Muscle of leg (tissue), 11 donors: Measurements from ENCODE around the gene ZNF138. TPM values are rescaled to one million over a fixed set of nuclear protein-coding genes. Genes with fewer than 3 reads are reported as not detected.
"Not testable (repeated sequence)": the region's sequence is repeated elsewhere in the genome, so short reads cannot be mapped to it uniquely, and the experiment has no call there.

ENCODE experiments used
- DNase-seq: peaks from one replicate; pipeline ENCODE4 v3.0.0; 2013
- H3K27ac ChIP-seq: one replicate; pipeline ENCODE4 v1.5.1; 2013; ENCODE audit warnings: mild to moderate bottlenecking, low read length, control low read depth
- H3K27me3 ChIP-seq: one replicate; pipeline ENCODE4 v1.6.1; 2013; ENCODE audit warnings: low read length; ENCODE audit not compliant: control insufficient read depth, insufficient read depth
- H3K36me3 ChIP-seq: one replicate; pipeline ENCODE4 v1.6.1; 2013; ENCODE audit warnings: low read length; ENCODE audit not compliant: control insufficient read depth, insufficient read depth
- H3K4me1 ChIP-seq: one replicate; pipeline ENCODE4 v1.6.1; 2013; ENCODE audit warnings: low read length; ENCODE audit not compliant: control insufficient read depth, insufficient read depth
- H3K4me3 ChIP-seq: one replicate; pipeline ENCODE4 v1.5.1; 2013; ENCODE audit warnings: low read length, control low read depth
- H3K9me3 ChIP-seq: replicated peaks from 2 replicates; pipeline ENCODE4 v1.6.1; 2013; ENCODE audit warnings: low read depth, low read length; ENCODE audit not compliant: control insufficient read depth
- WGBS: methylation state at CpG from one replicate; pipeline ENCODE4 v1.1.5; 2013; ENCODE audit warnings: missing lambda C conversion rate; ENCODE audit not compliant: insufficient coverage; 5-methylcytosine and 5-hydroxymethylcytosine counted together
- polyA plus RNA-seq, 8 donors: library from polyadenylated mRNA; unstranded; fragments of 120-200 nt; gene quantifications; one replicate each; pipeline versions ENCODE4 v1.2.1 to v1.2.3, GENCODE V29; 2013; ENCODE audit warnings: inconsistent platforms in 1 of 8, low replicate concordance in 1 of 8; ENCODE audit not compliant: insufficient read length in 8 of 8, insufficient read depth in 1 of 8
- total RNA-seq: library from RNA; stranded (reverse); fragments of 120-200 nt; gene quantifications from one replicate; pipeline ENCODE4 v1.2.4, GENCODE V29; 2013

The ZNF138 gene
- total and polyA plus RNA-seq, 9 donors = 7.6 to 14.0 (median 9.2) TPM

DNA sequence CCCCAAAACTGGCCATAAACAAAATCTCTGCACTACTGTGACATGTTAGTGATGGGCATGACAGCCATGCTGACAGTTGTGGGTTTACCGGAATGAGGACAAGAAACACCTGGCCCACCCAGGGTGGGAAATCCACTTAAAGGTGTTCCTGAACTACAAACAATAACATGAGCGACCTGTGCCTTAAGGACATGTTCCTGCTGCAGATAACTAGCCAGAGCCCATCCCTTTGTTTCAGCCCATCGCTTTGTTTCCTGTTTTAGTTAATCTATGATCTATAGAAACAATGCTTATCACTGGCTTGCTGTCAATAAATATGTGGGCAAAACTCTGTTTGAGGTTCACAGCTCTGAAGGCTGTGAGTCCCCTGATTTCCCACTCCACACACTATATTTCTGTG, 69.3 kb downstream of the ZNF138 start:
- 100% methylated on average over 1 of the region's 3 CpGs for WGBS
- H3K27ac ChIP-seq, H3K9me3 ChIP-seq: not testable (repeated sequence)

DNA sequence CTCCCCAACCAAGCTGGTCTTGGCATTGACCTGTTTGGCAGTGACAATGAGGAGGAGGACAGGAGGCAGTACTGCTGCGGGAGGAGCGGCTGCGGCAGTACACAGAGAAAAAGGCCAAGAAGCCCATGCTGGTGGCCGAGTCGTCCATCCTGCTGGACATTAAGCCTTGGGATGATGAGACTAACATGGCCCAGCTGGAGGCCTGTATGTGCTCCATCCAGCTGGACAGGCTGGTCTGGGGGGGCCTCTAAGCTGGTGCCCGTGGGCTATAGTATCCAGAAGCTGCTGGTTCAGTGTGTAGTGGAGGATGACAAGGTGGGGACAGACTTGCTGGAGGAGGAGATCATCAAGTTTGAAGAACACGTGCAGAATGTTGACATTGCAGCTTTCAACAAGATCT, 69.7 kb downstream of the ZNF138 start:
- H3K4me1 ChIP-seq = no peaks in the 10 kb centered on the region
- H3K27ac ChIP-seq = no peak overlapping the region
- no peaks in the 10 kb centered on the region for H3K27me3 ChIP-seq
- 83% methylated on average over 7 of the region's 7 CpGs for WGBS
- H3K9me3 ChIP-seq = peaks cover 4% of the 10 kb centered on the region
- no peak for DNase-seq
- H3K36me3 ChIP-seq = no peaks in the 10 kb centered on the region
- H3K4me3 ChIP-seq = no peak overlapping the region

More for the DNA sequence above, 69.3 kb downstream of the ZNF138 start:
- DNase-seq, H3K4me1 ChIP-seq, H3K36me3 ChIP-seq, H3K27me3 ChIP-seq, H3K4me3 ChIP-seq: not testable (repeated sequence)

DNA sequence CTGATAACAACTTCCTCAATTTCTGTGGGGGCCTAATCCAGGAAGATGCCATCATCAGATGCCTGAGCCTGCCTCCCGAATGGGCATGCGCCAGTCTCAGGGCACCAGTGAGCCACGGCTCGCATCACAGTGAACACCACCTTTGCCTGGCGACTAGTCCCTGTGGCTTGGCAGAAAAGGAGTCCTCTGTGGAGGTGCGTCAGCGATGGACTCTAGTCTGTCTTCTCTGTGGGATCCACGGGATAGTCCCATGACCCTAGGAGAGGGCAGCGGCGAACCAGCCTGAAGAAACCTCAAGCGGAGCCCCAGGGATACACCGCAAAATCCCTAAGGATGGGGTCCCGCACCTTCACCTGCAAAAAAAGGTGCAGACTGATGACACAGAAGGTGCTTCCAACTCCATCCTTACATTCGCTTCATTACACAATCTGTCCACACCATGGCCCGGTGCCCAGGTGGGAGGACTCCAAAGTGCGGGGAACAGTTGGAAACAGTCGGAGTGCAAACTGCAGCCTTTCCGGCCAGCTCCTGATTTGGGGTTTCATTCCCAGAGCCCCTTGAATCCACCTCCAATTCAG, 73.7 kb downstream of the ZNF138 start:
- no peak for DNase-seq
- 85% methylated on average over 12 of the region's 18 CpGs for WGBS

DNA sequence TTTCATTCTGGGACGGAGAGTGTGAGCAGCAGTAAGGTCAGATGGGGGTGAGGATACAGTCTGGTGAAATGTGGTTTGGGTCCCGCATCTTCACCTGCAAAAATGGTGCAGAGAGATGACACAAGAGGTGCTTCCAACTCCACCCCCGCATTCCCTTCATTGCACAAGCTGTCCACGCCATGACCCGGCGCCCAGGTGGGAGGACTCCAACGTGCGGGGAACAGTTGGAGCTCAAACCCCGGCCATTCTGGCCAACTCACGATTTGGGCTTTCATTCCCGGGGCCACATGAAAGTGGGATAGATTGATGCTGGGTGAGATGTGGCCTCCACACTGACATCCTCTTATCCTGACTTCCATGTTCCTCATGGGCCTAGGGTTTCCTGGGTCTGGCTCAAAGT, 74.3 kb downstream of the ZNF138 start:
- H3K27me3 ChIP-seq = no peaks in the 10 kb centered on the region
- WGBS = 100% methylated on average over 2 of the region's 11 CpGs
- H3K36me3 ChIP-seq = no peaks in the 10 kb centered on the region
- DNase-seq = no peak
- H3K4me1 ChIP-seq = no peaks in the 10 kb centered on the region
- H3K4me3 ChIP-seq = no peak overlapping the region
- no peak overlapping the region for H3K27ac ChIP-seq
- H3K9me3 ChIP-seq = peaks cover 17% of the 10 kb centered on the region

More for the DNA sequence above, 73.7 kb downstream of the ZNF138 start:
- H3K9me3 ChIP-seq = peaks cover 17% of the 10 kb centered on the region
- H3K4me1 ChIP-seq = no peaks in the 10 kb centered on the region
- no peak overlapping the region for H3K4me3 ChIP-seq
- H3K27me3 ChIP-seq = no peaks in the 10 kb centered on the region
- no peaks in the 10 kb centered on the region for H3K36me3 ChIP-seq
- no peak overlapping the region for H3K27ac ChIP-seq

DNA sequence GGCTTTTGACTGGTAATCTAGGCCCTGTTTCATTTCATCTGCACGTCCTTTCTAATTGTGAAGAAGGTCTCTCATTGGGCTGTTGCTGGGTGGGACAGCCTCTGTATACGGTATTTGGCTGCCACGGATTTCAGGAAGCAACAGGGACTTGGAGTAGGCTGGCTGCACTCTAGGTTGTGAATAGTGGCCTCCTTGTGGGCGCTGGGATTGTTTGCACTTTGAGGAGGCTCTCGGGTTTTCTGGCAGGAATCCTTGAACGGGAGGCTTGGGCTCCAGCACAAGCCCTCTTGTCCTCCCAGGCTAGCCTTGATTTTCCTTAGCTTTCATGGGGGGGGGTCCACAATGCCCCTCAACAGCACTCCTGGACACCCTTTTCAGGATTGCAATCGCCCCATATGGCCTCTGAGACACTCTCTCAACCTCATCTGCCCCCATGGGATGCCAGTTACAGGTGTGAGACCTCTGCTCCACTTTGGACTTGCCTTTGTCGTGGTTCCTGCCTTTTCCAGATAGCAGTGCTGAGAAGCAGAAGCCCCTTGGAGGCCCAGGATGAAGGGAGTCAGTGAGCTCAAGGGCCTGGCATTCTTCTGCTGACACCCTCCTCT, 75.0 kb downstream of the ZNF138 start:
- H3K9me3 ChIP-seq = peaks cover 17% of the 10 kb centered on the region
- no peak overlapping the region for H3K4me3 ChIP-seq
- no peaks in the 10 kb centered on the region for H3K27me3 ChIP-seq
- H3K36me3 ChIP-seq = no peaks in the 10 kb centered on the region
- DNase-seq = no peak
- H3K4me1 ChIP-seq = no peaks in the 10 kb centered on the region
- H3K27ac ChIP-seq = no peak overlapping the region
- WGBS = 79% methylated on average over 6 of the region's 8 CpGs

DNA sequence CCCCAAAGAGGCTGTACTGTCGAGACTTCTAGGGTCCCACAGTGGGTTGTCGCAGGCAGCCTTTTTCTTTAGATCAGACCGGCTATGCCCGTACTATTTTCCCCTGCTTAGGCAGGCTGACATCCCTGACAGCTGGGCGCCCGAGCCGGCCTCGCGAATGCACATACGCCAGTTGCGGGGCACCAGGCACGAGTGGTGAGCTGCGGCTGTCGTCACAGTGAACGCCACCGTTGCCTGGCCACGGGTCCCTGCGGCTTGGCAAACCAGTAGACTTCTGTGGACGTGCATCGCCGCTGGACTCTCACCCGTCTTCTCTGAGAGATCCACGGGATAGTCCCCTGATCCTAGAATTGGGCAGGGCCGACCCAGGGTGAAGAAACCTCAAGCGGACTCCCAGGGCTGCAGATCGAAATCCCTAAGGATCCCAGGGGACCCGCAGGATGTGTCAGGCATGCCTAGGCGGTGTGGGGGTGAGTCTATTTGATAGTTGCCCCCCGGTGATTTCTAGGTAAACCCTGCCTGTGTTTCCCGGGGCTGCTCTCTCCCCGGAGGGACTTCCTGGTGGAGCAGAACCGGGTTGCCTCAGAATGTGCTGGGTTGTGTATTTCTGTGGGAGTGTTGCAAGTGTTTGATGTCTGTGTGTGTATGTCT, 75.8 kb downstream of the ZNF138 start:
- WGBS = 89% methylated on average over 29 of the region's 32 CpGs
- H3K4me3 ChIP-seq = no peak overlapping the region
- no peak for DNase-seq
- H3K27ac ChIP-seq = no peak overlapping the region
- H3K9me3 ChIP-seq = peaks cover 20% of the 10 kb centered on the region
- H3K27me3 ChIP-seq = no peaks in the 10 kb centered on the region
- H3K4me1 ChIP-seq = no peaks in the 10 kb centered on the region
- no peaks in the 10 kb centered on the region for H3K36me3 ChIP-seq

DNA sequence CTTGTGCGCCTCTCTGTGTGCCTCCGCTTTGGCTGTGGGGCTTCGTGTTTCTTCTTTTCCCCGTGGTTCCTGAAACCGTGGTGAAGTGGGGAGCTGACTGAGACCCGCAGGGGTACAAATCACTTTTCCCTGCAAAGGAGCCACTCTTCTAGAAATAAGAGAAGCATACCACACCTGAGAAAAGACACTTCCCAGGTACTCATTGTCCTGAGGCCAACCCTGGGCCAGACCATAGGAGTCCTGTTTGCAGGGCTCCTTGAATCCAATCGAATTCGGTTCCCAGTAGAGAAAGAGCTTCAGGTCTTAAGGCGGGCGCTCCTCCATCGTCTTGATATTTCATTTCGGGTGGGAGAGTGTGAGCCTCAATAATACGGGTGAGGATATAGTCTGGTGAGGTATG, 76.4 kb downstream of the ZNF138 start:
- Histone ChIP-seq H3K4me3 (no peak overlapping the region), H3K9me3 (peaks cover 25% of the 10 kb centered on the region), H3K36me3 (no peaks in the 10 kb centered on the region), H3K4me1 (no peaks in the 10 kb centered on the region), H3K27me3 (peaks cover 3% of the 10 kb centered on the region), H3K27ac (no peak overlapping the region)
- WGBS = 94% methylated on average over 3 of the region's 13 CpGs
- DNase-seq = no peak

DNA sequence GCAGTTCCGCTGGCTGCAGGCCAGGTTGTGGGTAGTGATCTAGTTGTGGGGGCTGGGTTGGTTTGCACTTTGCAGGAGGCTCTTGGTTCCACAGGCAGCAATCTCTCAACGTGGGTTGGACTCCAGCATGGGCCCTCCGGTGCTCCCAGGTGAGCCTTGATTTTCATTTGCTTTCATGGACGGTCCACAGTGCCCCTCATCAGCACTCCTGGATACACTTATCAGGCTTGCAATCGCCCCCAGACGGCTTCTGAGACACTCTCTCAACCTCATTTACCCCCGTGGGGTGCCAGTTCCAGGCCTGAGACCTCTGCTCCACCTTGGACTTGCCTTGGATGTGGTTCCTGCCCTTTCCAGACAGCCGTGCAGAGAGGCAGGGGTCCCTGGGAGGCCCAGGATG, 77.5 kb downstream of the ZNF138 start:
- no peaks in the 10 kb centered on the region for H3K4me1 ChIP-seq
- no peak for DNase-seq
- H3K4me3 ChIP-seq = no peak overlapping the region
- peaks cover 3% of the 10 kb centered on the region for H3K27me3 ChIP-seq
- no peaks in the 10 kb centered on the region for H3K36me3 ChIP-seq
- WGBS = 70% methylated on average over 5 of the region's 8 CpGs
- no peak overlapping the region for H3K27ac ChIP-seq
- peaks cover 26% of the 10 kb centered on the region for H3K9me3 ChIP-seq

DNA sequence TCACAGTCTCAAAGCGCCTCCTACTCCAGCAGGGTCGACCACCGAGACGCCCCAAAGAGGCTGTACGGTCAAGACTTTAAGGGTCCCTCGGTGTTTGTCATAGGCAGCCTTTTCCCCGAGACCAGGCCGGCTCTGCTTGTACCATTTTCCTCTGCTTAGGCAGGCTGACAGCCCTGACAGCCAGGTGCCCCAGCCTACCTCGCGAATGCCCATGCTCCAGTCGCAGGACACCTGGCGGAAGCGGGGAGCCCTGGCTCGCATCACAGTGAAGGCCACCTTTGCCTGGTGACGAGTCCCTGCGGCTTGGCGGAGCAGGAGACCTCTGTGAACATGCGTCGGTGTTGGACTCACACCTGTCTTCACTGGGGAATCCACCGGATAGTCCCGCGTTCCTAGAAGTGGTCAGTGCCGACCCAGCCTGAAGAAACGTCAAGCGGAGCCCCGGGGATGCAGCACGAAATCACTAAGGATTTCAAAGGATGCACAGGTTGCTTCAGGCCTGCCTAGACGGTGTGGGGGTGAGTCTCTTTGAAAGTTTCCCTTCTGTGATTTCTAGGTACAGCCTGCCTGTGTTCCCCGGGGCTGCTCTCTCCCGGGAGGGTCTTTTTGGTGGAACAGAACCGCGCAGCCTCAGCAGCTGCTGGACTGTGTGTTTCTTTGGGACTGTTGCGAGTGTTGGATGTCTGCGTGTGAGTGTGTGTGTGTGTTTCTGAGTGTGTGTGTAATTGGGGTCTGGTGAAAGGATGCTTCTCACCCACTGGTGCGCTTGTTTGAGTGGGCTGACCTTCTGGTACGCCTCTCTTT, 78.3 kb downstream of the ZNF138 start:
- peaks cover 3% of the 10 kb centered on the region for H3K27me3 ChIP-seq
- H3K4me1 ChIP-seq = peaks cover 3% of the 10 kb centered on the region
- DNase-seq = no peak
- H3K9me3 ChIP-seq = peaks cover 26% of the 10 kb centered on the region
- no peaks in the 10 kb centered on the region for H3K36me3 ChIP-seq
- H3K27ac ChIP-seq = no peak overlapping the region
- no peak overlapping the region for H3K4me3 ChIP-seq
- 92% methylated on average over 36 of the region's 36 CpGs for WGBS

DNA sequence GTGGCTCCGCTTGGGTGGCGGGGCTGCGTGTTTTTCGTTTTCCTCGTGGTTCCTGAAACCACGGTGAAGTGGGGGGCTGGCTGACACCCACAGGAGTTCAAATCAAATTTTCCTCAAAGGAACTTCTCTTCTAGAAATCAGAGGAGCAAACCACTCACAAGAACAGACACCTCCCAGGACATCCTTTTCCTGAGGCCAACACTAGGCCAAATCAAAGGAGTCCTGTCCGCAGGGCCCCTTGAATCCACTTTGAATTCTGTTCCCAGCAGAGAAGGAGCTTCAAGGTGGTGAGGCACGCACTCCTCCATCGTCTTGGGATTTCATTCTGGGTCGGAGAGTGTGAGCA, 78.9 kb downstream of the ZNF138 start:
- H3K36me3 ChIP-seq = no peaks in the 10 kb centered on the region
- peaks cover 5% of the 10 kb centered on the region for H3K4me1 ChIP-seq
- DNase-seq = no peak
- H3K27me3 ChIP-seq = peaks cover 3% of the 10 kb centered on the region
- H3K27ac ChIP-seq = no peak overlapping the region
- H3K9me3 ChIP-seq = peaks cover 28% of the 10 kb centered on the region
- H3K4me3 ChIP-seq = no peak overlapping the region
- 95% methylated on average over 9 of the region's 10 CpGs for WGBS
